ENCODE results near the gene SVIL. TPM values are rescaled to one million over a fixed set of nuclear protein-coding genes. Genes with fewer than 3 reads are reported as not detected.
A peak's percentile ranks its signal among the peaks of the same experiment; 100 is the strongest.
"Not testable (repeated sequence)": the region's sequence is repeated elsewhere in the genome, so short reads cannot be mapped to it uniquely, and the experiment has no call there.

Gene SVIL
- total and polyA plus RNA-seq, 4 donors: 30.2 to 119 (median 56.7) TPM

DNA sequence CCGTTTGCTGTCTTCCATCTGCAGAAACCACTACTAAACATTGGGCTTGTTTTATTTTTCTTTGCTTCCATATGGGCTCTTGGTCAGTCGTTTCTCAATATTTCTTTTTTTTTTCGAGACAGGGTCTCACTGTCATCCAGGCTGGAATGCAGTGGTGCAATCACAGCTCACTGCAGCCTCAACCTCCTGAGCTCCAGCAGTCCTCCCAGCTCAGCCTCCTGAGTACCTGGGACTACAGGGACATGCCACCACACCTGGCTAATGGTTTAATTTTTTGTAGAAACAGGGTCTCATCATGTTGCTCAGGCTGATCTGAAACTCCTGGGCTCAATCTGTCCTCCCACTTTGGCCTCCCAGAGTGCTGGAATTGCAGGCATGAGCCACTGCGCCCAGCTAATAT, 182.8 kb downstream of the SVIL start:
- no peaks in the 10 kb centered on the region for H3K27me3 ChIP-seq (ENCODE audit: control insufficient read depth, insufficient read depth, low read length)
- WGBS (ENCODE audit: insufficient coverage): 63% methylated on average over 3 of the region's 4 CpGs
- no peak for DNase-seq (ENCODE audit: low read depth in 4 of 6, low spot score in 6 of 6)
- H3K4me3 ChIP-seq (ENCODE audit: low read depth, low read length): no peak overlapping the region
- H3K9me3 ChIP-seq (ENCODE audit: control insufficient read depth, insufficient read depth, low read length): no peaks in the 10 kb centered on the region
- peaks cover 6% of the 10 kb centered on the region for H3K4me1 ChIP-seq (ENCODE audit: control insufficient read depth, insufficient read depth, low read length)
- no peaks in the 10 kb centered on the region for H3K36me3 ChIP-seq (ENCODE audit: control insufficient read depth, insufficient read depth, low read length)
- H3K27ac ChIP-seq (ENCODE audit: low read depth, low read length): no peak overlapping the region

DNA sequence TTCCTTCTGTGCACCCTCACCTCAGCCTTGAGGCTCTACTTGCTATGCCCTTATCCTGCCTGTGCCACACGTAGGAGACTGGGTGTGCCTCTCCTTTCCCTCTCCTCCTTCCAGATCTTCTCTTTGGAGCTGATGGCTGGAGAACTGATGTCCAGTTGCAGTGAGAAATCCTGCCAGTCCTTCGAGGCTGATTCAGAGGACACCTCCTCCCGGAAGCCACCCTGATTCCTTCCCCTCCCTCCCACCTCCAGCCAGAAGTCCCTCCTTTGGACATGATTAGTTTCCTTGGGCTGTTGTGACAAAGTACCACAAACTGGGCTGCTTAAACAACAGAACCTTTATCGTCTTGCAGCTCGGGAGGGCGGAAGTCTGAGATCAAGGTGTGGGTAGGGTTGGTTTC, 184.4 kb downstream of the SVIL start:
- no peak for DNase-seq (ENCODE audit: low read depth in 4 of 6, low spot score in 6 of 6)
- Histone ChIP-seq H3K4me1 (ENCODE audit: control insufficient read depth, insufficient read depth, low read length) (peaks cover 6% of the 10 kb centered on the region), H3K36me3 (ENCODE audit: control insufficient read depth, insufficient read depth, low read length) (no peaks in the 10 kb centered on the region), H3K27me3 (ENCODE audit: control insufficient read depth, insufficient read depth, low read length) (no peaks in the 10 kb centered on the region), H3K9me3 (ENCODE audit: control insufficient read depth, insufficient read depth, low read length) (no peaks in the 10 kb centered on the region), H3K4me3 (ENCODE audit: low read depth, low read length) (no peak overlapping the region), H3K27ac (ENCODE audit: low read depth, low read length) (no peak overlapping the region)
- WGBS (ENCODE audit: insufficient coverage): 89% methylated on average over 4 of the region's 6 CpGs

DNA sequence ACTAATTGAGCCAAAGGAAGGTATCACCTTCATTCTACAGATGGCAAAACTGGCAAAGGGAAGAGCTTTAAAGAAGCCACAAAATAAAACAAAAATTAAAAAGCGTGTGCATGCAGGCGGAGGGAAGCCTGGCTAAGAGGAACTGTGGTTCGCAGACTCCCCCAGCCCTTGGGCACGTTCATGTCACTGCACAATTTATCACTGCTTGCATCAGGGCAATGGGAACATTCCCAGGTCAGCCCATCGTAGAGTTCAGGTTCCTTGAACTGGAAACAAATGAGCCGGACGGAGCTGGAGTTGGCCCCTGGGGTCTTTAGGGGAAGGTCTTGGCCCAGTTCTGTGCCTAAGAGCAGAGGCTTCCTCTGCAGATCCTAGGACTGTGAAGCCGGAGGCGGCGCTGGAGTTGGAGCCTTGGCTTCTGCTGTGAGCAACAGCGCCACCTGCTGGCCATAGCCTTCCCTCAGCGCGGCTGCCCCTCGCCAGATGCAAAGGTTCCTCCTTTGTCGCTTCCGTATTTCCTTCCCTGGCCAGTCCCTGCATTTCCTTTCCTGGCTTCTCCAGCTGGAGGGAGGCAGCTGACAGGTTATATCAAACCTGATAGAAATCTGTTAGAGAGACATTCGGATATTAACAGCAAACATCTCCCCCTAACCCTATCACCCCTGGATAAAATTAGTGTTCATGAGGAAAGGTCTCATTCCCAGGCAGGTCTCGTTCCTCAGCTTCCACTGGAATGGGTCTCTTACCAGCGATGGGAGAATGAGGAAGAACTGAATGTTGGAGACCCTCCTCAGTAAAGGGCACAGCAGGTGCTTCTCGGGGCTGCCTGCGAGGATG, 185.8 kb downstream of the SVIL start:
- H3K4me1 ChIP-seq (ENCODE audit: control insufficient read depth, insufficient read depth, low read length); H3K4me3 ChIP-seq (ENCODE audit: low read depth, low read length); H3K27ac ChIP-seq (ENCODE audit: low read depth, low read length); H3K27me3 ChIP-seq (ENCODE audit: control insufficient read depth, insufficient read depth, low read length); H3K9me3 ChIP-seq (ENCODE audit: control insufficient read depth, insufficient read depth, low read length); H3K36me3 ChIP-seq (ENCODE audit: control insufficient read depth, insufficient read depth, low read length): not testable (repeated sequence)
- peak in 5 of 6 donors; percentile 19 to 82 (median 39) for DNase-seq (ENCODE audit: low read depth in 4 of 6, low spot score in 6 of 6)
- 35% methylated on average over 11 of the region's 21 CpGs for WGBS (ENCODE audit: insufficient coverage)

DNA sequence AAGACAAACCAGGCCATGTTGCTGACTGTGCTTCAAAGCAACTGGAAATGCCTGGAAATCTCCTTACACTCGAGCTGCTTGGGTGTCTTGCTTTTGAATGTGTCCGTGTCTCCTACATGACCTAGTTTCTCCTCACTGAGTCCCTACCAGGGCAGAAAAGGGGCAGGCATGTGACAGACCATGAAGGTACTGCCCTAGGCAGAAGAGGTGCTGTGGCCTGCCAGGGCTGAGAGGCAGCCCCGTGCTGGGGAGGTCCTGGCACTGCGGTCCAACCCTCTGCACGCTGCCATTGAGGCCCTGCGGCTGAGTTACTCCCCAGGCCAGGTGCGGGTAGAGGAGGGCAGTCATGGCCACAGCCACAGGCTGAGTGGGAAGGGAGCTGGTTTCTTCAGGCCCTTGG, 186.6 kb downstream of the SVIL start:
- DNase-seq (ENCODE audit: low read depth in 4 of 6, low spot score in 6 of 6): no peak
- H3K36me3 ChIP-seq (ENCODE audit: control insufficient read depth, insufficient read depth, low read length): no peaks in the 10 kb centered on the region
- WGBS (ENCODE audit: insufficient coverage): 79% methylated on average over 5 of the region's 7 CpGs
- H3K27ac ChIP-seq (ENCODE audit: low read depth, low read length): no peak overlapping the region
- H3K9me3 ChIP-seq (ENCODE audit: control insufficient read depth, insufficient read depth, low read length): no peaks in the 10 kb centered on the region
- H3K27me3 ChIP-seq (ENCODE audit: control insufficient read depth, insufficient read depth, low read length): no peaks in the 10 kb centered on the region
- peaks cover 6% of the 10 kb centered on the region for H3K4me1 ChIP-seq (ENCODE audit: control insufficient read depth, insufficient read depth, low read length)
- no peak overlapping the region for H3K4me3 ChIP-seq (ENCODE audit: low read depth, low read length)

DNA sequence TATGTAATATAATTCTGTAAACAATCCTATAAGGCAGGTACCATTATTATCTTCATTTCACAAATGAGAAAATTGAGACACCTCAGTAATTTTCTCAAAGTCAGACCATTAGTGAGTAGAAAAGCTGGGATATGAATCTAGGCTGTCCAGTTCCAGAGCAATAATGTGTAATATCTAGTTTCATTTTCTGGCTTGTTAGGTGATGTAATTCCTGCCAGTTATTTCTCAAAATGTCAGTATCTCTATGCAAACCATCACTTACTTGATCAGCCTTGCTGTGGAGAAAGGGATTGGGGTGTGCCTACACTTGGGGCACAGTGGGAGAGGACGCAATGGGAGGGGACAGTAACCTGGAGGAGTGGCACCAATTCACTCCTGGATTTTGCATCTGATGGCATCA, 188.4 kb downstream of the SVIL start:
- H3K36me3 ChIP-seq (ENCODE audit: control insufficient read depth, insufficient read depth, low read length): no peaks in the 10 kb centered on the region
- no peaks in the 10 kb centered on the region for H3K27me3 ChIP-seq (ENCODE audit: control insufficient read depth, insufficient read depth, low read length)
- no CpG with 5 or more reads among the region's 1 CpG for WGBS (ENCODE audit: insufficient coverage)
- H3K9me3 ChIP-seq (ENCODE audit: control insufficient read depth, insufficient read depth, low read length): no peaks in the 10 kb centered on the region
- no peak overlapping the region for H3K4me3 ChIP-seq (ENCODE audit: low read depth, low read length)
- DNase-seq (ENCODE audit: low read depth in 4 of 6, low spot score in 6 of 6): no peak
- peaks cover 3% of the 10 kb centered on the region for H3K4me1 ChIP-seq (ENCODE audit: control insufficient read depth, insufficient read depth, low read length)
- H3K27ac ChIP-seq (ENCODE audit: low read depth, low read length): no peak overlapping the region

DNA sequence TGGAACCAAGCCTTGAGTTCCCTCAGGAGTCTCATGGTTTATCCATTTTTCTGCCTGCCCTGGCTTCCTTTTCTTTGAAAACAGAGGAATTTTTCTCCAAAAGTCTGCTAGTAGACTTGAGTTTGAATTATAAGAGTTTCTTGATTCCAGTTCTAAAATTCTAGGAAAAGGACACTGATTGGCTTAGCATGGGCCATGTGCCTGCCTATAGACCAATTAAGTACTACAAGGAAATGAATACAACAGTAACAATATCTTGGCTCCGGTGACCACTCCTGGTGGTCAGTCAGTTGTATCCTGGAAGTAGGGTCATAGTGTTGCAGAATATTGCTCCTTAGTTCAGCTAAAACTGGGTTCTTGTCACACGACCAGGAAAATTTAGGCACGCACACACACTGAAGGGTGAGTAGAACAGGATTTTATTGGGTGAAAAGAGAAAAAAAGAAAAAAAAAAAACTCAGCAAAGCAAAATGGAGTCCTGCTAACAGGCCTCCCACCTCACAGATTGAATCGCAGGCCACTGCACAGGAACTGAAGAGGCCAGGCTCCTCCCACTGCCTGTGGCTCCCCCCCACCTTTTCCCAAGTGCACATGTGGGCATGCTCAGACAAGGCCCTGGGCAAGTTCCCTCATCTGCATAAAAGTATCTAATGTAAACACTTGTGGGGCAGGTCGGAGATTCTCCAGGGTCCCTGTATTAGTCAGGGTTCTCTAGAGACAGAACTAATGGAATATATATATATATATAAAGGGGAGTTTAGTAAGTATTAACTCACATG, 190.8 kb downstream of the SVIL start:
- no peak for DNase-seq (ENCODE audit: low read depth in 4 of 6, low spot score in 6 of 6)
- Histone ChIP-seq H3K9me3 (ENCODE audit: control insufficient read depth, insufficient read depth, low read length) (no peaks in the 10 kb centered on the region), H3K27ac (ENCODE audit: low read depth, low read length) (no peak overlapping the region), H3K4me1 (ENCODE audit: control insufficient read depth, insufficient read depth, low read length) (peaks cover 3% of the 10 kb centered on the region), H3K27me3 (ENCODE audit: control insufficient read depth, insufficient read depth, low read length) (no peaks in the 10 kb centered on the region), H3K36me3 (ENCODE audit: control insufficient read depth, insufficient read depth, low read length) (no peaks in the 10 kb centered on the region), H3K4me3 (ENCODE audit: low read depth, low read length) (no peak overlapping the region)
- WGBS (ENCODE audit: insufficient coverage): 96% methylated on average over 3 of the region's 5 CpGs

DNA sequence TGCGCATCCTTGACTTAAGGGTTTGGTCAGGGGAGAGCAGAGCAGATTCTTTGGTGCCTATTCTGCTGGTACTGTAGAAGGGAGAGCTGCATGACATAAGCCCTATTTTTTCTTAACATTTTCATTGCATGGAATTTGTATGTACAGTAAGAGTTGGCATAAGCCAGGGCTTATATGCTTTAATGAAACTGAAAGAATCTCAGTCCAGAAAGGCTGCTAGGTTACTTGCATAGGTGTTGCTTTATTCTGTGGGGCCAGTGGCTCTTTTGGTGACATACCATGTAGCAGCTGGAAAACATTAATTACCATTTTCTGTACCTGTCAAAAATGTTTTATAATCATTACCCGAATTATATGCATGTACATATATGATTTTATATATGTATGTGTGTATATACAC, 193.8 kb downstream of the SVIL start:
- 100% methylated on average over 1 of the region's 2 CpGs for WGBS (ENCODE audit: insufficient coverage)
- Histone ChIP-seq H3K9me3 (ENCODE audit: control insufficient read depth, insufficient read depth, low read length) (peaks cover 9% of the 10 kb centered on the region), H3K4me3 (ENCODE audit: low read depth, low read length) (no peak overlapping the region), H3K4me1 (ENCODE audit: control insufficient read depth, insufficient read depth, low read length) (no peaks in the 10 kb centered on the region), H3K27ac (ENCODE audit: low read depth, low read length) (no peak overlapping the region), H3K27me3 (ENCODE audit: control insufficient read depth, insufficient read depth, low read length) (no peaks in the 10 kb centered on the region), H3K36me3 (ENCODE audit: control insufficient read depth, insufficient read depth, low read length) (peaks cover 2% of the 10 kb centered on the region)
- no peak for DNase-seq (ENCODE audit: low read depth in 4 of 6, low spot score in 6 of 6)

DNA sequence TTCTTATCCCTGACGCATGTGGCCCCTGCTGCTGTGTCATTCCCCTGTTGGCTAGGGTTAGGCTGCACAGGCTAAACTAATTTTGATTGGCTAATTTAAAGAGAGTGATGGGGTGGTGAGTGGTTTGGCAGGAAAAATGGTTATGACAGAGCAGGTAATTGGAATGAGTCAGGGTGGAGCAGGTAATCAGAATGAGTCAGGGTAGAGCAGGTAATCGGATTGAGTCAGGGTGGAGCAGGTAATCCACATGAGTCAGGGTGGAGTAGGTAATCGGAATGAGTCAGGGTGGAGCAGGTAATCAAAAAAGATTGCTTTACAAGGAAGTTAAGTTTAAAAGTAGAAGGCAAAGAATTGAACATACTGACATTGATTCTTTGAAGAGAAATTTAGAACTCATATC, 195.8 kb downstream of the SVIL start:
- 98% methylated on average over 3 of the region's 3 CpGs for WGBS (ENCODE audit: insufficient coverage)
- not testable (repeated sequence) for H3K4me3 ChIP-seq (ENCODE audit: low read depth, low read length); H3K4me1 ChIP-seq (ENCODE audit: control insufficient read depth, insufficient read depth, low read length); H3K36me3 ChIP-seq (ENCODE audit: control insufficient read depth, insufficient read depth, low read length); H3K9me3 ChIP-seq (ENCODE audit: control insufficient read depth, insufficient read depth, low read length); H3K27ac ChIP-seq (ENCODE audit: low read depth, low read length); DNase-seq (ENCODE audit: low read depth in 4 of 6, low spot score in 6 of 6); H3K27me3 ChIP-seq (ENCODE audit: control insufficient read depth, insufficient read depth, low read length)

DNA sequence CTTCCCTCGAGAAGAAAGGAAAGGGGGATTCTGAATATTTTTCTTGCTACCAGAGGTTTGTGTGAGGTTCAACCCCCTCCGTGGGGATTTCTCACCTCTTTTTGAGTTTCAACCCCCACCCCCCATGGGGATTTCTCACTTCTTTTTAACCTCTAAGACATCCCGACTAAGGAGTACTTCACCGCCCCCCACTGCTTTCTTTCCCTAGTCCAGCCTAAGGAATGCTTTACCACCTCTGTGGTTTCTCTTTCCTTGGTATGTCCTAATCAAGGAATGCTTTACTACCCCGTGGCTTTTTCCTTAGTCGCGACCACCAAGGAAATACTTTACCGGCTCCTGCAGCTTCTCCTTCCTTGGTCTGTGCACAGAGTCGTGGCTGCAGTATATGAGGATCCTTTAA, 196.5 kb downstream of the SVIL start:
- Histone ChIP-seq H3K9me3 (ENCODE audit: control insufficient read depth, insufficient read depth, low read length) (peaks cover 9% of the 10 kb centered on the region), H3K27me3 (ENCODE audit: control insufficient read depth, insufficient read depth, low read length) (no peaks in the 10 kb centered on the region), H3K27ac (ENCODE audit: low read depth, low read length) (no peak overlapping the region), H3K4me1 (ENCODE audit: control insufficient read depth, insufficient read depth, low read length) (no peaks in the 10 kb centered on the region), H3K4me3 (ENCODE audit: low read depth, low read length) (no peak overlapping the region), H3K36me3 (ENCODE audit: control insufficient read depth, insufficient read depth, low read length) (peaks cover 2% of the 10 kb centered on the region)
- no peak for DNase-seq (ENCODE audit: low read depth in 4 of 6, low spot score in 6 of 6)
- 95% methylated on average over 4 of the region's 9 CpGs for WGBS (ENCODE audit: insufficient coverage)

DNA sequence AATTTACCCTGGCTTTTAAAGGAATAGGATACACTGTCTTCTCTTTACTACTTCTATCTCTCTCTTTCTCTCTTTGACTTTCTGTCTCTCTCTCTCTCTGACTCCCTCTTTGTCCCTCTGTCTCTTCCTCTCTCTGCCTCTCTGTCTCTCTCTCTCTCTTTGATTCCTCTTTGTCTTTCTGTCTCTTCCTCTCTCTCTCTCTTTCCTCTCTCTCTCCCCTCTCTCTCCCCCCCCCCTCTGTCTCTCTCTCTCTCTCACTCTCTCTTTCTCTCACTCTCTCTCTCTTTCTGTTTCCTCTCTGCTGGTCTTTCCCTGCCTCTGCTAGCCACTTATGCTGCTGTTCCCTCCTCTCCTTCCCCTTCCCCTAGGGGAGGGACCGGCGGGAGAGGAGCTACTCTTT, 196.9 kb downstream of the SVIL start:
- H3K27me3 ChIP-seq (ENCODE audit: control insufficient read depth, insufficient read depth, low read length): no peaks in the 10 kb centered on the region
- no peaks in the 10 kb centered on the region for H3K4me1 ChIP-seq (ENCODE audit: control insufficient read depth, insufficient read depth, low read length)
- H3K27ac ChIP-seq (ENCODE audit: low read depth, low read length): no peak overlapping the region
- peaks cover 2% of the 10 kb centered on the region for H3K36me3 ChIP-seq (ENCODE audit: control insufficient read depth, insufficient read depth, low read length)
- no peak for DNase-seq (ENCODE audit: low read depth in 4 of 6, low spot score in 6 of 6)
- H3K9me3 ChIP-seq (ENCODE audit: control insufficient read depth, insufficient read depth, low read length): peaks cover 9% of the 10 kb centered on the region
- H3K4me3 ChIP-seq (ENCODE audit: low read depth, low read length): no peak overlapping the region
- WGBS (ENCODE audit: insufficient coverage): no CpG with 5 or more reads among the region's 2 CpGs

Data from spinal cord (tissue), 10 donors.